ENCODE data around the gene SCG3.

The SCG3 gene

DNA sequence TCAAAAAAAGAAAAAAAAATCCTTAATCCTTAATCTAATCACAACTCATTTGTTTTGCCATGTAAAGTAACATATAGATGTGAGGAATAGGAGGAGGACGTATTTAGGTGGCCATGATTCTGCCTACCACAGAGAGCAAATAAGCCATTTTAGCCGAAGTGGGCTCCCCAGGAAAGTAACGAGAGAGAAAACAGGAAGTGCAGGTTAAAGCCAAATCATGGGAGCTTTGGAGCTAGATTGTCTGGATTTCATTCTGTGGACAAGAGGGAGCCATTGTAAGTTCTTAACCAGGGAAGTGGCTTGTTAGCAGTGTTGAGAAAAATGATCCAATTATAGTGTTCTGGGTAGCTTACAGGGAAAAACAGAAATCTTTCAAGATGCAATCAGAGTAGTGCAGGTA lies 79.5 kb downstream of the SCG3 start:
- no peak for DNase-seq

DNA sequence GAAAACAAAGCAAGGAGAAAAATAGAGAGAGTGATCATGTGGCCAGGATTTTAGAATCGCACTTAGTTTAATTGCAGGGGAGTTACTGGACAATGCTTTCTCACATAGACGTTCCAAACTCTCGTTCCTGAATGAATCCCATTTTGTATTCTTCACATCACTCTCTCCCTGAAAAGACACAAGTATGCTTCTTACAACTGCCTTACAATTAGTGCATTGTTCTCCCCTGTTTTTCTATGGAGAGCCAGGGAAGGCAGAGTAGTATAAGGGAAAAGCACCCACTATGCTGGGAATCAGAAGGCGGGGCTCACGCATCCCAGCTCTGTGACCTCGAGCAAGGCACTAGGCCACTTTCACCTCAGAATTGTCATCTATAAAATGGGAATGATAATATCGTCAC lies 84.4 kb downstream of the SCG3 start:
- DNase-seq: no peak

DNA sequence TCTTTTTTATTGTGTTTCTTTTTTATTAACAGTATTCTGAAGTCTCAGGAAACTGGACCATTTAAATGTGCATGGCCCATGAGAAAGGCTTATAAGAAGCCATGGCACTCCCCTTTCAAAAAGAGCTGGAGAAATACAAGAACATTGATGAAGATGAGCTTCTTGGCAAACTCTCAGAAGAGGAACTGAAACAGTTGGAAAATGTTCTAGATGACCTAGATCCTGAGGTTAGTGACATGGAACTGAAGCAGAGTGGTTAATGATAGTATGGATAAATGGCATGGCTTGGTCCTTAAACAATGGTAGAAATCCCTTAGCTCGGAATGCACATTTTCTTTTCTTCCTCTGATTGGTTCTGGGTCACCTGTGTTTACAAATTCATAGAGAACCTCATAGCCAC lies 85.0 kb downstream of the SCG3 start:
- DNase-seq: no peak

DNA sequence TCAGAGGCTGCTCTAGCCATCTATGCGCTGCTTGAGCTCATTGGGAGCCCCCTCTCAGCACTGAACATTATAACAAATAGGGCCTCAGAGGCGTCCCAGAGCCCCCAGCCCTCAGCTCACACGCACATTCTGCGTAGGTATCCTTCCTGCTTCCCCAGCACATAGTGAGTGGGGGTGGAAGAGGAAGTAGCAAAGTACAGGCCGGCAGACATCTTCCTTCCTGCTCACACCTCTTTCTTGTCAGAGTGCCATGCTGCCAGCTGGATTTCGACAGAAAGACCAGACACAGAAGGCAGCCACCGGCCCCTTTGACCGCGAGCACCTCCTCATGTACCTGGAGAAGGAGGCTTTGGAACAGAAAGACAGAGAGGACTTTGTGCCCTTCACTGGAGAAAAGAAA lies 86.7 kb downstream of the SCG3 start:
- no peak for DNase-seq
